BE2C (cell line): ENCODE data around the gene FNDC11.

Experiments
- DNase-seq: peaks from one replicate; pipeline ENCODE4 v3.0.0-alpha.2; 2020
- H3K27me3 ChIP-seq: fragments of 250-450 bp; sonication (Bioruptor Pico); 2 replicates; pipeline ENCODE4 v1.5.1; 2020; ENCODE audit warnings: mild to moderate bottlenecking
- H3K36me3 ChIP-seq: fragments of 250-450 bp; sonication (Bioruptor Pico); 2 replicates; pipeline ENCODE4 v1.5.1; 2020; ENCODE audit warnings: mild to moderate bottlenecking
- H3K4me1 ChIP-seq: fragments of 250-450 bp; sonication (Bioruptor Pico); 2 replicates; pipeline ENCODE4 v1.5.1; 2020
- H3K4me3 ChIP-seq: 2 replicates; pipeline ENCODE4 v1.5.1; 2011; ENCODE audit warnings: low read depth, low read length
- H3K9me3 ChIP-seq: fragments of 250-450 bp; sonication (Bioruptor Pico); 2 replicates; pipeline ENCODE4 v1.5.1; 2020
- CTCF ChIP-seq: IDR thresholded peaks from 2 replicates; pipeline ENCODE4 v1.5.1; 2012; ENCODE audit warnings: mild to moderate bottlenecking, low read depth, low read length

Gene FNDC11

DNA sequence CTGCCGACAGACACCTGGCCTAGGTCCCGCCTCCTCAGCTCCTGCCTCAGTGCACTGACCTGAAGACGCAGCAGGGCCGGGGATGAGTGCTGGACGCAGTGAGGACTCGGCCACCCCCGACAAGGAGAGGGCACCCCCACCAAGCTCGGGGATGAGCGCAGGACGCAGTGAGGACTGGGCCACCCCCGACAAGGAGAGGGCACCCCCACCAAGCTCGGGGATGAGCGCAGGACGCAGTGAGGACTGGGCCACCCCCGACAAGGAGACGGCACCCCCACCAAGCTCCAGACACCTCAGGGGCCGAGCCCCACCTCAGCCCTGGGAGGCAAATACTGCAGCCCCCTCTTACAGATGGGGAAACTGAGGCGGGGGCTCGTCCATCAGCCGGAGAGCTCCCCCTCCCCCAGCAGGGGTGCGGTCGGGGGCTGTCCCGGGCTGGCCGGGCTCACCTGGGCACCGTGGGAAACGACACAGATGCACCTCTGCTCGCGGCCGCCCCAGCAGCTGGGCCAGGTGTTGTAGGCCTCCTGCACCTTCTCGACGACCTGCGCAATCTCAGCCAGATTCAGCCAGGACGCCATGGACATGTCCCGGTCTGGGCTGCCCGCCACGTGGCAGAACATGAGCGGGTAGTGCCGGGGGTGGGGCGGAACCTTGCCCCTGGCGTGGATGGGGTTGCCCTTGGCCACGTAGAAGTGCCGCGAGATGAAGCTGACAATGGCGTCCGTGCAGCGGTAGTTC is 12.6 kb downstream of the FNDC11 start:
- DNase-seq, result no peak
- no peaks in the 10 kb centered on the region for H3K4me1 ChIP-seq
- no peaks in the 10 kb centered on the region for H3K9me3 ChIP-seq
- no peaks in the 10 kb centered on the region for H3K27me3 ChIP-seq
- H3K4me3 ChIP-seq, result no peak overlapping the region
- no peaks in the 10 kb centered on the region for H3K36me3 ChIP-seq
- TF ChIP-seq CTCF, result no peak

DNA sequence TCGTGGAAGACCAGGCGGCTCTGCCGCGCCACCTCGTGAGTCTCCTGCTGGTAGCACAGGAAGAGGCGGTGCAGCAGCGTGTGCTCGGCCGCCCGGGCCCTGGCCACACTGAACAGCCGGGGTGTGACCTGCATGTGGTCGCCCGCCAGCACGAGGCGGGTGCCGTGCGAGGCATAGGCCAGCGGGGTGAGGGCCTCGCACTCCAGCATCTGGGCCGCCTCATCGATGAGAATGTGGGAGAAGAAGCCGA is 13.1 kb downstream of the FNDC11 start:
- no peak for TF ChIP-seq CTCF
- Histone ChIP-seq H3K4me1 (no peaks in the 10 kb centered on the region), H3K9me3 (no peaks in the 10 kb centered on the region), H3K36me3 (no peaks in the 10 kb centered on the region), H3K4me3 (no peak overlapping the region), H3K27me3 (no peaks in the 10 kb centered on the region)
- no peak for DNase-seq

- Histone ChIP-seq H3K36me3 (no peaks in the 10 kb centered on the region), H3K4me1 (no peaks in the 10 kb centered on the region), H3K9me3 (no peaks in the 10 kb centered on the region), H3K27me3 (no peaks in the 10 kb centered on the region), H3K4me3 (no peak overlapping the region)
- DNase-seq, result no peak
- no peak for TF ChIP-seq CTCF
These were observed 13.6 kb downstream of the FNDC11 start for GRCh38 chr20:63567386-63568169.

DNA sequence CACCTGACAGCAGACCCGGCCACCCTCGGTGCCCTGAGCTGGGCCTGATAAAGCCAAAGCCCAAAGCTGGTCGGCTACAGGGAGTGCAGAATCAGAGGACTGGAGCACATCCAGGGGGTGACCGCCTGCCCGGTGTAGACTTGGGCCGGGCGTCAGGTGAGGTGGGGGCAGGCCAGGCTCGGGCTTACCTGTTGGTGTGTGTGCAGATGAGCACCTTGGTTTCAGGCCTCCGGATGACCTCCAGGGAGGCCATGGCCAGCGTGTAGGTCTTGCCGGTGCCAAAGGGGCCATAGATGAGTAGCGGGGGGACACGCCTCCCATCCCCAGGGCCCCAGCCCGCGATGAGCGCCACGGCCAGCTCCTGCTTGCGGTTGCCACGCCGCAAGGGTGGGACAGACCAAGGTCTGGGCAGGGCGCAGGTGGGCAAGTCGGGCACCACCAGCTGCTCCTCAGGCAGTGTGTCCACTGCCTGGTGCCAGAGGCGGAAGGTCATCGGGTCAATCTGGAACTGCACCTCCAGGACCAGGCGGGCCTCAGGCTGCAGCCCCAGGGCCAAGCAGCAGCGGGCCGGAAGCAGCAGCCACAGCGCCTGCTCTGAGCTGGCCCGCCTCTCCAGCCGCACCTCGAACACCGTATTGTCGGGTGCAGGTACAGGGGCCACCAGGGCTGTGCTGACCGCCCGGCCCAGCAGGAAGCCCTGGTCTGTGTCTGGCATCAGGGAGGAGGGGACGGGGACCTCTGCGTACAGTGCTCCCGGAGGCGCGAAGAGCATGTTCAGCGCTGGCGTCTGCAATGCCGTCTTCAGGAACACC is 14.4 kb downstream of the FNDC11 start:
- H3K9me3 ChIP-seq, result no peaks in the 10 kb centered on the region
- no peaks in the 10 kb centered on the region for H3K36me3 ChIP-seq
- no peaks in the 10 kb centered on the region for H3K27me3 ChIP-seq
- H3K4me3 ChIP-seq, result no peak overlapping the region
- no peak for TF ChIP-seq CTCF
- no peaks in the 10 kb centered on the region for H3K4me1 ChIP-seq
- DNase-seq, result no peak

DNA sequence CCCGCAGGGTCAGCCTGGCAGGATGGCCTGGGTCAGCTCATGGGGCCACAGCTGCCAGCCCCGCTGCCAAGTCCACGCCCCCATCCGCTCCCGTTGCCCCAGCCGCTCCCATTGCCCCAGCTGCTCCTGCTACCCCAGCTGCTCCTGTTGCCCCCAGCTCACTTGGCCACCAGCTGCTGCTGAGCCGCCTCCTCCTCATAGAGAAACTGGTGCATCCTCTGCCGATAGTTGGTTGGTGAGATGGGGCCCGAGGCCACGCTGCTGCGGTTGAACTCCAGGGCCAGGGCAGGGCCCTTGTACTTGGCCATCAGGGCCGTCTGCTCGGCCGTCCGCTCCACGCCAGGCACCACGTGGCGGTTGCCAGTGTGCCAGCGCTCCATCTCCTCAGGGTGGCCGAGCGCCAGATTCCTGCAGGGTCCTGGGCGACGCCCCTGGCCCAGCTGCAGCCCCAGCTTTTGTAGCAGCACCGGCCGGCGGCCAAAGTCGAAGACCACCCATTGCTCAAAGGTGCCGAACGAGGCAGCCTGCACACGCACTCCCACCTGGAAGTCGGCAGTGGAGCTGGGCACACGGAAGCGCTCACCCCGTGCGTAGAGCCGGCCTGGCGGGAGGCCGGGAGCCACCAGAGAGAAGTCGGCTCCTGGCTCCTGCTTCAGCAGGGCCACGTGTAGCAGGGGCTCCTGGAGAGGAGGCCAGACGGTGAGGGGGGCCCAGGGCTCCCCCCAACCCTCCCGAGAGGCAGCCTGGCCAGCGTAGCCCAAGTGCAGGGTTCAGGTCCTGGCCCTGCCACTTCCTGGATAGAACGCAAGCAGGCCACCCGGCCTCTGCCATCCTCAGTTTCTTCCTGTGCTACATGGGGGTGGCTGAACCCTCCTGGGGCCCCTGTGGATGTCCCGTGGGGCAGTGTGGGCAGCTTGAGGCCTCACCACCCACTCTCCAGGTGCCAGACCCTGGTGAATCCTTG is 15.3 kb downstream of the FNDC11 start:
- no peaks in the 10 kb centered on the region for H3K36me3 ChIP-seq
- H3K4me1 ChIP-seq, result no peaks in the 10 kb centered on the region
- DNase-seq, result no peak
- TF ChIP-seq CTCF, result no peak
- no peaks in the 10 kb centered on the region for H3K27me3 ChIP-seq
- H3K9me3 ChIP-seq, result no peaks in the 10 kb centered on the region
- H3K4me3 ChIP-seq, result no peak overlapping the region
